HFF-Myc (cell line): Measurements from ENCODE around the gene PSMB5.

Source experiments
- DNase-seq: peaks from one replicate; pipeline ENCODE4 v3.0.0-alpha.2; 2011; ENCODE audit warnings: low read depth; ENCODE audit errors: extremely low read depth
- H3K4me3 ChIP-seq: replicated peaks from 2 replicates; pipeline ENCODE4 v1.5.1; 2011; ENCODE audit warnings: low read depth, mild to moderate bottlenecking, control low read depth, low read length
- TF ChIP-seq, protein P1 (sequence below): IDR thresholded peaks from 2 replicates; pipeline ENCODE4 v1.5.1; 2012; ENCODE audit warnings: mild to moderate bottlenecking, low read depth, low read length, control low read depth; ENCODE audit errors: missing control alignments

The PSMB5 gene

DNA sequence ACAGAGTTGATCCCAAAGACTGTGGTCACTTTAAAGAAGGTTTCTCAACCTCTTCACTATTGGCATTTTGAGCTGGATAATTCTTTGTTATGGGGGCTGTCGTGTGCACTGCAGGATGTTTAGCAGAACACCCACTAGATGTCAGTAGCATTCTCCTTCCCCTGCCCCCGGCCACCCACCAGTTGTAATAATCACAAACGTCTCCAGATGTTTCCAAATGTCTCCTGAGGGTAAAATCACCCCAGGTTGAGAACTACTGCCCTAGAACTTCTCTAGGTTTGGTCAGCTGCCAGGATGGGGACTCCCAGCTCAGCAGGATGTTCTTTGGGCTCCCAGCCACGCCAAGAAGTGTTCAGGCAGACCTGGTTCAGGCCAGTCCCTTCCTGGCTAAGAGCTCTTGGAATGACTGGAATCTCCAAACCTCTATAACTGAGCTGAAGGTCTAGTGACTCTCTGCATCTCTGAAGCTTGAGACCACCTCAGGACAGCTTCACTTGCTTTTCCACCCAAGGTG is 39.9 kb downstream of the PSMB5 start:
- H3K4me3 ChIP-seq = no peak overlapping the region
- TF ChIP-seq, protein P1, sequence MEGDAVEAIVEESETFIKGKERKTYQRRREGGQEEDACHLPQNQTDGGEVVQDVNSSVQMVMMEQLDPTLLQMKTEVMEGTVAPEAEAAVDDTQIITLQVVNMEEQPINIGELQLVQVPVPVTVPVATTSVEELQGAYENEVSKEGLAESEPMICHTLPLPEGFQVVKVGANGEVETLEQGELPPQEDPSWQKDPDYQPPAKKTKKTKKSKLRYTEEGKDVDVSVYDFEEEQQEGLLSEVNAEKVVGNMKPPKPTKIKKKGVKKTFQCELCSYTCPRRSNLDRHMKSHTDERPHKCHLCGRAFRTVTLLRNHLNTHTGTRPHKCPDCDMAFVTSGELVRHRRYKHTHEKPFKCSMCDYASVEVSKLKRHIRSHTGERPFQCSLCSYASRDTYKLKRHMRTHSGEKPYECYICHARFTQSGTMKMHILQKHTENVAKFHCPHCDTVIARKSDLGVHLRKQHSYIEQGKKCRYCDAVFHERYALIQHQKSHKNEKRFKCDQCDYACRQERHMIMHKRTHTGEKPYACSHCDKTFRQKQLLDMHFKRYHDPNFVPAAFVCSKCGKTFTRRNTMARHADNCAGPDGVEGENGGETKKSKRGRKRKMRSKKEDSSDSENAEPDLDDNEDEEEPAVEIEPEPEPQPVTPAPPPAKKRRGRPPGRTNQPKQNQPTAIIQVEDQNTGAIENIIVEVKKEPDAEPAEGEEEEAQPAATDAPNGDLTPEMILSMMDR = peak; percentile 73
- DNase-seq = peak; percentile 75

DNA sequence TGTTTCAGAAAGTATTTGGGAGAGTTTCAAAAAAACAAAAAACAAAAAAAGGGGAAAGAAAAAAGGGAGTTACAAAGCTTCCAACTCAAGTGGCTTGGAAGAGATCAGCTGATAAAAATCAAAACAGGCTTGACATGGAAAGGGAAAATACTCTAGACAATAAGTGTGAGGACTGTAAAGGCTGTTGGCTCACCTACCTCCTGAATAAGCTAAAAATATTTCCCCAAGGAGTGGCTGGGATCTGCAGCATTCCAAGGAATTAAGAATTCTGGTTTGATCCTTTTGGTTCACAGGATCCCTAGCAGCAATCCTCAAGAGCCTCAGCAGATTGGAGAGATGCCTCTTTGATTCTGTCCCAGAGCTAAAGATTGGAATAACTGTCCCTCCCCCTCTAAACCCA is 41.2 kb downstream of the PSMB5 start:
- H3K4me3 ChIP-seq = no peak overlapping the region
- TF ChIP-seq, protein P1 = no peak
- DNase-seq = no peak

DNA sequence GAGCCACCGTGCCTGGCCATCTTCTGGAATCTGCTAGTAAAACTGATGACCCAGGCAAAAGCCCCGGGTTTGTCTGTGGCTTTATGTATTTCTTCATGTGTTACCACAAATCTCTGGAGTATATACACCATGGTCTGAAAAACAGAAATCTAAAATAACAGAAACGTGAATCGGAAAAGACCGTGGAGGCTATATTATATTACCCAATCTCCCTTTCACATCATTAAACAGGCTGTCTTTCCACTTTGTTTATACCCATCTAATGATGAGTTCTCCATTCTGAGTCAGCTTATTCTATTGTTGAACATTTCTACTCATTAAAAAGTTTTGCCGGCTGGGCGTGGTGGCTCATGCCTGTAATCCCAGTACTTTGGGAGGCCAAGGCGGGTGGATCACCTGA is 42.8 kb downstream of the PSMB5 start:
- no peak overlapping the region for H3K4me3 ChIP-seq
- no peak for DNase-seq
- TF ChIP-seq, protein P1 = no peak

DNA sequence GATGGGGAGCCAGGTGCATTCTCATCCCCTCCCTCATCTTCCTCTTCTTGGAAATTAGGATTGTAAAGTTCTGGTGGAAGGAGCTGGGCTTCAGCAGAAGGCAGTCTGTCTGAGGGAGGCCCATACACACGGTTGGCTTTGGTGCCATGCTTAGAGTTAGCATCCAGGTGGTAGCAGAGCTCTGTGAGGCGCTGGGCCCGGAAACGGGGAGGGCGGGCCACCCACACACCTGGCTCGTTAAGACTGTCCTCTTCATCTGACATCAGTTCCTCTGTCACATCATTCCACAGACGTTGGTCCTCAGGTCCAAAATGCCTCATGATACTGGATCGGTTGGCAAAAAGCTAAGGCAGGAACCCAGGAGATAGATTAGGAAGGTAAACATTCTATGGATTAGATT is 47.4 kb downstream of the PSMB5 start:
- TF ChIP-seq, protein P1 = no peak

DNA sequence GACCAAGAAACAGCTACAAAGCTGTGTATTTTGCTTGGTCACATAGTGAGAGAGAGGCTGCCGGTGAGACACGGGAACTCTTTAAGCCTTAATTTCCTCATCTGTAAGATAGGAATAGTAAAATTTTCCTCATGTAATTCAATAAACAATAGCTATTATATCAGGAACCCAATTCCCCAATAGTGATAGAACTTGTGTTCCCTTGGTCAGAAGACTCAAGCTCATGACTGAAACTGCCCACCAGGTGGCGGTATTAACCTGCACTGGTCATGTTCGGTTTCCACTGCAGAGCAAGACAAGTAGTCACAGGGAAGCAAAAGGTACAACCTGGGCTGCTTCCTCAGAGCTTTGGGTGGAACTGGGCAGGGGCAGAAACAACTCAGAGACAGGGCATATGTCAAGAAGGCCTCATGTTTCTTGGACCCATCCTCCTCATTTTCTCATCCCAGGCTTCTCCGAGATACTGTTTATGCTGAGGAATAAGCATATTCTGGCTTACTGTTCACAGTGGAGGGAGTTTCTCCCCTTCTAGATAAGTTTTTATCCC is 48.1 kb downstream of the PSMB5 start:
- DNase-seq = peak; percentile 71
- TF ChIP-seq, protein P1 = peak; percentile 95
- no peak overlapping the region for H3K4me3 ChIP-seq

More for the DNA sequence above, 47.4 kb downstream of the PSMB5 start:
- DNase-seq = no peak
- H3K4me3 ChIP-seq = no peak overlapping the region

DNA sequence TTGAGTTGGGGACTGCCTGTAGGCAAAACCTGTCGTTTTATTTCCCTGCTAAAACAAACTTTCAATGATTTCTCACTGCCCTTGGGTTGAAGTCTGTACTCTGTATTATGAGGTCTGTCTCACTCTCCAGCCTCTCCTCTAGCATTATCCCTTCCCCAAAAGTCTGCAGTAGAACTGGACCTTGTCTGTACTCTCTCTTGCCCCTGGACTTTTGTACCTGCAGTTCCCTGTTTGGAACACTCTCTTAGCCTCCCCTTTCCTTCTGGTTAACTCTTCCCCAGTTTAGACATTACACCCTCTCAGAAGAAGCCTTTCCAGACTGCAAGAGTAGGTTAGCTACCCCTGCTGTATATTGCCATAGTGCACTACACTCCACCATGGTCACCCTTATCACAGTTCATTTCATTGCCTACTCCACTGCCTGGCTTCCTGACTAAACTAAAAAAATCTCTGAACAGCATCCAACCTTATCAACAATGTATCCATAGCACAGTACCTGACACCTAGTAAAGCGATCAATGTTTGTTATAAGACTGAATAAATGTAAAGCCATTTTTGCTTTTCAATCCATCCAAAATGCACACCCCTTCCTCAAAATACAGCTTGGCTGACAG is 48.7 kb downstream of the PSMB5 start:
- H3K4me3 ChIP-seq = no peak overlapping the region
- DNase-seq = no peak
- TF ChIP-seq, protein P1 = no peak
